Mammary epithelial cell (primary cell): Measurements from ENCODE around the gene CNTRL.

Source experiments
- CTCF ChIP-seq, 2 donors: IDR thresholded peaks in 1 of 2; conservative IDR thresholded peaks in 1 of 2; 2 replicates each; pipeline ENCODE4 v1.5.1; 2011 to 2012; ENCODE audit warnings: inconsistent platforms in 2 of 2, low read length in 2 of 2, mild to moderate bottlenecking in 2 of 2, control low read depth in 1 of 2, low read depth in 1 of 2; ENCODE audit not compliant: insufficient read depth in 1 of 2; ENCODE audit errors: extremely low read depth in 1 of 2
- EZH2 ChIP-seq: IDR thresholded peaks from 2 replicates; pipeline ENCODE4 v1.6.1; 2012; ENCODE audit warnings: low read length, inconsistent platforms, borderline replicate concordance

- TF ChIP-seq CTCF (conservative IDR thresholded peaks at IDR 0.05 in 1 of 2, IDR thresholded peaks at IDR 0.05 in 1 of 2; ENCODE audit: extremely low read depth in 1 of 2, insufficient read depth in 1 of 2, low read depth in 1 of 2, low read length in 2 of 2): no peak
- TF ChIP-seq EZH2: no peak
These were observed 129.9 kb downstream of the CNTRL start for GRCh38 chr9:121204611-121205010.
